C4-2B (cell line): Measurements from ENCODE around the gene TRIM37.
A peak's percentile ranks its signal among the peaks of the same experiment; 100 is the strongest.

Source experiments
- H3K27ac ChIP-seq: fragments of 450-650 bp; 2 replicates; pipeline ENCODE4 v1.5.1; 2017
- CTCF ChIP-seq: fragments of 450-650 bp; conservative IDR thresholded peaks from 2 replicates; pipeline ENCODE4 v1.5.1; 2017; ENCODE audit warnings: mild to moderate bottlenecking
- ZFX ChIP-seq: fragments of 450-650 bp; IDR thresholded peaks from 2 replicates; pipeline ENCODE4 v1.6.1; 2017

TRIM37 gene

GRCh38 chr17:59010026-59010425, 96.7 kb downstream of the TRIM37 start:
- no peak for TF ChIP-seq ZFX
- no peak for TF ChIP-seq CTCF
- no peak overlapping the region for H3K27ac ChIP-seq

- H3K27ac ChIP-seq = no peak overlapping the region
- no peak for TF ChIP-seq CTCF
- TF ChIP-seq ZFX = no peak
These were observed 97.9 kb downstream of the TRIM37 start for GRCh38 chr17:59008737-59009136.

DNA sequence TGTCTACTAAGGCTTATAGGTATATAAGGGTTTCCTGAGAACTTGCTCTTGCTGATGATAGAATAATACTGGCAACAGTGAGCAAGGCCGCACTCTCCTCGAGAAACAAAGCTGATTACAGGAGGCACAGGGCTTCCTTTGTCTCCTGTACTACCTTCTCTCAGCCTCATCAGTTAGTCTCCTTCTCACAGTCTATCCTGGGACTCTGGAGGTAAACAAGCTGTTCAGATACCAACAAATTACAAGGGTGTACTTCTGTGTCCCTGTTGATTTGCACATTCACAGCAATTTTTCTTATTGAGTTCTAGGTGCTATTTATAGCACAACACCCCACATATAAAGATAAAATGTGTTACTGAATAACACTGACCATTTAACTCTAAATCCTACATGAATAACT, 98.7 kb downstream of the TRIM37 start:
- TF ChIP-seq ZFX (no peak), CTCF (no peak)
- no peak overlapping the region for H3K27ac ChIP-seq

DNA sequence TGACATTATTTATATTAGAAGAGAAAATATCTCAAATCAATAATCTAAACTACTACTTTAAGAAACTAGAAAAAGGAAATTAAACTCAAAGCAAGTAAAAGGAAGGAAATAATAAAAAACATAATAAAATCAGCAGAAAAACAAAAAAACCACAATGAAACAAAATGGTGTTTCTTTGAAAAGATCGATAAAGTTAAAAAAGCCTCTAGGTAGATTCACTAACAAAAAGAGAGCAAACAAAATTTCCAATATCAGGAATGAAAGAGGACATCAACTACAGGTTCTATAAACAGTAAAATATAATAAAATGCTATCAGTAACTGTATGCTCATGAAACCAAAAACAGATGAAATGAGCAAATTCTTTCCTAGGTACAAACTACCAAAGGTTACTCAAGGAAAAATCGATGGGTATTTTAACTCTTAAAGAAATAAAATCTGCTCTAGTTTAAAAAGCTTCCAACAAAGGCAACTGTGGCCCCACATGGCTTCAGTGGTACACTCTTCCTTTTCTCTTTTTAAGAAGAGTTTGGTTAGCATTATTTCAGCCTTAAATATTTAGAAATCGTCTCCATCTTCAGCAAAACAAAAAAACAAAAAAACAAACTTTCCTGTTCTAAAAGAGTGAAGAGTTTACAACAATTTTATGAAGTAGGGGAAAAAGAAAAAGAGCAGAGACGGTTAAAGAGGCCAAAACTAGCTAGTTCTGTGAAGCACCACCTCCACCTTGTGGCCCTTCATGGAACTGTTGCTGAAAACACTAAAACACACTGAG, 102.2 kb downstream of the TRIM37 start:
- TF ChIP-seq ZFX (no peak), CTCF (peak; percentile 95)
- H3K27ac ChIP-seq = no peak overlapping the region

DNA sequence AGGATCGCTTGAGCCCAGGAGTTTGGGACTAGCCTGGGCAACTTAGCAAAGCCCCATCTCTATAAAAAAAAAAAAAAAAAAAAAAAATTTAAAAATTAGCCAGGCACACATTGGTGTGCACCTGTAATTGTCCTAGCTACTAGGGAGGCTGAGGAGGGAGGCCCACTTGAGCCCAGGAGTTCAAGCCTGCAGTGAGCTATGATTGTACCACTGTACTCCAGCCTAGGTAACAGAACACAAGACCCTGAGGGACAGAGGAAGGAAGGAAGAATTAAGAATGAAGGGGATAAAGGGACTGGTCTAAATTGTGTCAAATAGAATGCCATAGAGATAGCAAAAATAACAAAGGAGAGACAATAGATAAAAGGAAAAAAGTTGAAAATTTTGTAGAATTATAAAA, 102.8 kb downstream of the TRIM37 start:
- H3K27ac ChIP-seq = no peak overlapping the region

DNA sequence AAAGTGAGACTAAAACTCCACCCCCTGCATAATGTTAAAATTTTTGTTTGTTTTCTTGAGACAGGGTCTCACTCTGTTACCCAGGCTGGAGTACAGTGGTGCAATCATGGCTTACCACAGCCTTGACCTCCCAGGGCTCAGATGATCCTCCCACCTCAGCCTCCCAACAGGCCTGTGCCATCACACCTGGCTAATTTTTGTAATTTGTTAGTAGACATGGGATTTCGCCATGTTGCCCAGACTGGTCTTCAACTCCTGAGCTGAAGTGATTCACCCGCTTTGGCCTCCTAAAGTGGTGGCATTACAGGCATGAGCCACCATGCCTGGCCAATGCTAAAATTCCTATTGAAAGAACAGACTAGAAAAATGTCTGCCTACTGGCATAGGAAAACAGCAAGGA, 103.8 kb downstream of the TRIM37 start:
- TF ChIP-seq CTCF (no peak), ZFX (no peak)
- no peak overlapping the region for H3K27ac ChIP-seq

More for the DNA sequence above, 102.8 kb downstream of the TRIM37 start:
- no peak for TF ChIP-seq ZFX
- TF ChIP-seq CTCF = no peak

GRCh38 chr17:59002126-59002525, 104.6 kb downstream of the TRIM37 start:
- no peak for TF ChIP-seq CTCF
- TF ChIP-seq ZFX = no peak
- H3K27ac ChIP-seq = no peak overlapping the region
